Smooth muscle cell (in vitro differentiated cells): Measurements from ENCODE around the gene MST1R. TPM values are rescaled to one million over a fixed set of nuclear protein-coding genes. Genes with fewer than 3 reads are reported as not detected.

Experiments used
- DNase-seq: peaks from one replicate; lab custom pipeline; 2025; ENCODE audit not compliant: unreplicated experiment; lab: John Stamatoyannopoulos, UW
- H2AFZ ChIP-seq: fragments of 200-600 bp; sonication (generic); 2 replicates; pipeline ENCODE4 v1.6.0; 2016; ENCODE audit warnings: antibody characterized with exemption, low read depth, mild to moderate bottlenecking
- H3F3A ChIP-seq: fragments of 200-600 bp; sonication (generic); 2 replicates; pipeline ENCODE4 v1.6.0; 2017; ENCODE audit warnings: antibody characterized with exemption, low read depth
- H3K27ac ChIP-seq: fragments of 200-600 bp; sonication (generic); 2 replicates; pipeline ENCODE4 v1.5.1; 2016; ENCODE audit warnings: low read depth, mild to moderate bottlenecking
- H3K27me3 ChIP-seq: fragments of 200-600 bp; sonication (generic); 2 replicates; pipeline ENCODE4 v1.6.1; 2016; ENCODE audit warnings: low read depth, mild to moderate bottlenecking
- H3K36me3 ChIP-seq: fragments of 200-600 bp; sonication (generic); 2 replicates; pipeline ENCODE4 v1.5.1; 2016; ENCODE audit warnings: low read depth
- H3K4me1 ChIP-seq: fragments of 200-600 bp; sonication (generic); 2 replicates; pipeline ENCODE4 v1.5.1; 2016; ENCODE audit warnings: low read depth
- H3K4me2 ChIP-seq: fragments of 200-600 bp; sonication (generic); 2 replicates; pipeline ENCODE4 v1.6.0; 2016; ENCODE audit warnings: mild to moderate bottlenecking
- H3K4me3 ChIP-seq: fragments of 200-600 bp; sonication (generic); 2 replicates; pipeline ENCODE4 v1.5.1; 2016; ENCODE audit warnings: mild to moderate bottlenecking
- H3K79me2 ChIP-seq: fragments of 200-600 bp; sonication (generic); 2 replicates; pipeline ENCODE4 v1.6.0; 2016; ENCODE audit warnings: low read depth, mild to moderate bottlenecking
- H3K9ac ChIP-seq: fragments of 200-600 bp; sonication (generic); 2 replicates; pipeline ENCODE4 v1.6.0; 2016; ENCODE audit warnings: low read depth
- H3K9me3 ChIP-seq: fragments of 200-600 bp; sonication (generic); replicated peaks from 2 replicates; pipeline ENCODE4 v1.5.1; 2016; ENCODE audit warnings: low read depth
- H4K20me1 ChIP-seq: fragments of 200-600 bp; sonication (generic); 2 replicates; pipeline ENCODE4 v1.6.0; 2016; ENCODE audit warnings: low read depth
- CTCF ChIP-seq: fragments of 200-600 bp; sonication (generic); IDR thresholded peaks from 2 replicates; pipeline ENCODE4 v1.5.1; 2017; ENCODE audit warnings: borderline replicate concordance, mild to moderate bottlenecking, antibody characterized with exemption; ENCODE audit not compliant: insufficient read depth, poor library complexity, severe bottlenecking
- WGBS: methylation state at CpG from one replicate; pipeline ENCODE4 v1.1.7; 2016; ENCODE audit warnings: low lambda C conversion rate; 5-methylcytosine and 5-hydroxymethylcytosine counted together
- polyA plus RNA-seq: library from polyadenylated mRNA; unstranded; fragments of >200 nt; fragmentation: Nextera tagmentation; extraction: Ambion mirVana; gene quantifications from 2 replicates; pipeline ENCODE4 v1.2.1, GENCODE V29; 2016
- total RNA-seq: library from RNA; depleted of rRNA; stranded (reverse); fragments of >200 nt; gene quantifications from 2 replicates; pipeline ENCODE4 v1.2.3, GENCODE V29; 2014

MST1R gene
- total and polyA plus RNA-seq, 2 experiments from 2014 or later: 0.59 to 0.63 TPM

GRCh38 chr3:49930922-49931321, 27.2 kb upstream of the MST1R start:
- peak overlapping the region; percentile 95 for H2AFZ ChIP-seq
- H3K9ac ChIP-seq: no peak overlapping the region
- DNase-seq: no peak
- no peak for TF ChIP-seq CTCF
- no peak overlapping the region for H3K4me2 ChIP-seq
- H3K36me3 ChIP-seq: no peaks in the 10 kb centered on the region
- H3K79me2 ChIP-seq: no peaks in the 10 kb centered on the region
- no peaks in the 10 kb centered on the region for H4K20me1 ChIP-seq
- H3K27me3 ChIP-seq: no peaks in the 10 kb centered on the region
- H3K27ac ChIP-seq: peak overlapping the region; percentile 54
- H3F3A ChIP-seq: no peaks in the 10 kb centered on the region
- H3K9me3 ChIP-seq: no peaks in the 10 kb centered on the region
- 86% methylated on average over 1 of the region's 1 CpG for WGBS
- H3K4me1 ChIP-seq: peaks cover 14% of the 10 kb centered on the region
- no peak overlapping the region for H3K4me3 ChIP-seq

GRCh38 chr3:49930168-49930690, 26.6 kb upstream of the MST1R start:
- Histone ChIP-seq H3K79me2 (no peaks in the 10 kb centered on the region), H3K4me1 (peaks cover 14% of the 10 kb centered on the region), H3K9ac (peak overlapping the region; percentile 27), H2AFZ (peak overlapping the region; percentile 95), H3K27ac (peak overlapping the region; percentile 54), H3F3A (no peaks in the 10 kb centered on the region), H3K36me3 (no peaks in the 10 kb centered on the region), H3K4me3 (peak overlapping the region; percentile 72), H3K27me3 (no peaks in the 10 kb centered on the region), H3K9me3 (no peaks in the 10 kb centered on the region), H4K20me1 (no peaks in the 10 kb centered on the region), H3K4me2 (peak overlapping the region; percentile 89)
- TF ChIP-seq CTCF: no peak
- WGBS: 57% methylated on average over 16 of the region's 16 CpGs
- DNase-seq: no peak

GRCh38 chr3:49929291-49930167, 25.9 kb upstream of the MST1R start, which contains the start of gene MON1A:
TSS of gene MON1A (minus strand) at chr3:49929811. CDS start at chr3:49913346, 16,465 bp downstream.
- Histone ChIP-seq H2AFZ (peak within 1 kb of the TSS; percentile 95), H3K4me3 (peak within 1 kb of the TSS; percentile 72), H3K9me3 (no peaks in the 10 kb centered on the region), H3K27me3 (no peaks in the 10 kb centered on the region), H3K79me2 (no peaks in the 10 kb centered on the region), H3F3A (no peaks in the 10 kb centered on the region), H3K36me3 (no peaks in the 10 kb centered on the region), H3K27ac (peak within 1 kb of the TSS; percentile 54), H4K20me1 (no peaks in the 10 kb centered on the region), H3K4me1 (peaks cover 14% of the 10 kb centered on the region), H3K9ac (peak within 1 kb of the TSS; percentile 34), H3K4me2 (peak within 1 kb of the TSS; percentile 89)
- WGBS: 2% methylated on average over 44 of the region's 56 CpGs
- peak; percentile 88 for DNase-seq
- TF ChIP-seq CTCF: peak; percentile 31
